CD4-positive, CD25-positive, alpha-beta regulatory T cell (primary cell): Measurements from ENCODE around the gene ASB3. TPM values are rescaled to one million over a fixed set of nuclear protein-coding genes. Genes with fewer than 3 reads are reported as not detected.

Experiments
- ATAC-seq, 2 donors: fragments of 150-1000 bp; cut with Tn5 transposase; one replicate each; pipeline ENCODE4 v1.10.0; 2021; ENCODE audit warnings: low read depth in 2 of 2, moderate number of reproducible peaks in 2 of 2, moderate library complexity in 1 of 2
- DNase-seq, 3 donors: peaks; one replicate each; pipeline versions ENCODE4 v3.0.0 to v3.0.0-alpha.2; 2012 to 2022; ENCODE audit warnings: mixed read lengths in 1 of 3
- H3K27ac ChIP-seq: one replicate; pipeline ENCODE4 v1.7.0; 2013; ENCODE audit warnings: mild to moderate bottlenecking, low read length; ENCODE audit not compliant: insufficient read depth, poor library complexity, severe bottlenecking
- H3K27me3 ChIP-seq: one replicate; pipeline ENCODE4 v1.7.0; 2013; ENCODE audit warnings: low read length; ENCODE audit not compliant: control insufficient read depth, insufficient read depth
- H3K36me3 ChIP-seq: one replicate; pipeline ENCODE4 v1.7.0; 2013; ENCODE audit warnings: mild to moderate bottlenecking, low read length, moderate library complexity; ENCODE audit not compliant: control insufficient read depth, insufficient read depth
- H3K4me1 ChIP-seq: 2 replicates; pipeline ENCODE4 v1.7.0; 2013; ENCODE audit warnings: mild to moderate bottlenecking, low read length; ENCODE audit not compliant: insufficient read depth, control insufficient read depth, poor library complexity, severe bottlenecking
- H3K4me3 ChIP-seq: one replicate; pipeline ENCODE4 v1.7.0; 2013; ENCODE audit warnings: low read depth, mild to moderate bottlenecking, low read length, moderate library complexity
- H3K9me3 ChIP-seq, 2 experiments: 1 replicate in 1 of 2; 2 replicates in 1 of 2; pipeline ENCODE4 v1.7.0; 2013; ENCODE audit warnings: low read length in 2 of 2, mild to moderate bottlenecking in 1 of 2, moderate library complexity in 1 of 2; ENCODE audit not compliant: control insufficient read depth in 2 of 2
- H3K27ac Mint-ChIP-seq, 3 donors: one replicate each; pipeline ENCODE4 v1.8.0; 2020 to 2022; ENCODE audit warnings: mild to moderate bottlenecking in 3 of 3, mixed read lengths in 3 of 3, moderate library complexity in 2 of 3
- H3K27me3 Mint-ChIP-seq: one replicate; pipeline ENCODE4 v1.8.0; 2022; ENCODE audit warnings: mild to moderate bottlenecking, mixed read lengths
- H3K36me3 Mint-ChIP-seq: one replicate; pipeline ENCODE4 v1.8.0; 2020; ENCODE audit warnings: mixed read lengths
- H3K4me1 Mint-ChIP-seq, 4 donors: one replicate each; pipeline ENCODE4 v1.8.0; 2020 to 2022; ENCODE audit warnings: mixed read lengths in 4 of 4, mild to moderate bottlenecking in 1 of 4
- H3K4me3 Mint-ChIP-seq, 4 donors: one replicate each; pipeline ENCODE4 v1.8.0; 2020 to 2022; ENCODE audit warnings: mild to moderate bottlenecking in 4 of 4, mixed read lengths in 4 of 4, moderate library complexity in 3 of 4
- H3K9me3 Mint-ChIP-seq, 7 donors: one replicate each; pipeline ENCODE4 v1.8.0; 2020 to 2022; ENCODE audit warnings: mixed read lengths in 7 of 7, mild to moderate bottlenecking in 3 of 7, moderate library complexity in 2 of 7
- polyA plus RNA-seq, 4 donors: library from polyadenylated mRNA; unstranded; fragments of 300-500 nt; fragmentation: Illumina TruSeq; gene quantifications; one replicate each; pipeline ENCODE4 v1.2.3, GENCODE V29; 2021
- total RNA-seq: library from RNA; stranded (reverse); gene quantifications from one replicate; pipeline ENCODE4 v1.2.3, GENCODE V29; 2022

The ASB3 gene
- total and polyA plus RNA-seq, 5 donors from 2014 or later = 15.8 to 38.7 (median 20.5) TPM

GRCh38 chr2:53811601-53812000, 24.8 kb upstream of the ASB3 start:
- Histone ChIP-seq H3K4me3 (no peak overlapping the region), H3K27me3 (no peaks in the 10 kb centered on the region), H3K27ac (no peak overlapping the region), H3K4me1 (no peaks in the 10 kb centered on the region), H3K9me3 (no peaks in the 10 kb centered on the region), H3K36me3 (peaks cover 88% of the 10 kb centered on the region)
- H3K27me3 Mint-ChIP-seq = no peaks in the 10 kb centered on the region
- peaks cover 0 to 7% (median 2%) of the 10 kb centered on the region in 4 donors for H3K4me1 Mint-ChIP-seq
- no peak overlapping the region for H3K4me3 Mint-ChIP-seq
- peaks cover 56% of the 10 kb centered on the region for H3K36me3 Mint-ChIP-seq
- ATAC-seq (no peak), DNase-seq (no peak)
- H3K9me3 Mint-ChIP-seq = no peaks in the 10 kb centered on the region
- no peak overlapping the region for H3K27ac Mint-ChIP-seq

- H3K9me3 ChIP-seq = no peaks in the 10 kb centered on the region
- H3K4me3 Mint-ChIP-seq = no peak overlapping the region
- H3K4me3 ChIP-seq = no peak overlapping the region
- H3K4me1 Mint-ChIP-seq = peaks cover 0 to 17% (median 4%) of the 10 kb centered on the region in 4 donors
- H3K36me3 ChIP-seq = peaks cover 68% of the 10 kb centered on the region
- no peaks in the 10 kb centered on the region for H3K4me1 ChIP-seq
- H3K27me3 Mint-ChIP-seq = no peaks in the 10 kb centered on the region
- peak overlapping the region in 1 of 3 donors; percentile 74 for H3K27ac Mint-ChIP-seq
- H3K36me3 Mint-ChIP-seq = peaks cover 31% of the 10 kb centered on the region
- ATAC-seq (no peak), DNase-seq (no peak)
- H3K27me3 ChIP-seq = no peaks in the 10 kb centered on the region
- H3K9me3 Mint-ChIP-seq = no peaks in the 10 kb centered on the region
- H3K27ac ChIP-seq = no peak overlapping the region
Measured at GRCh38 chr2:53802617-53803151, 15.9 kb upstream of the ASB3 start.

GRCh38 chr2:53801547-53801946, 14.8 kb upstream of the ASB3 start:
- H3K27ac Mint-ChIP-seq = no peak overlapping the region
- Histone ChIP-seq H3K4me1 (no peaks in the 10 kb centered on the region), H3K4me3 (no peak overlapping the region), H3K36me3 (peaks cover 69% of the 10 kb centered on the region), H3K9me3 (no peaks in the 10 kb centered on the region), H3K27me3 (no peaks in the 10 kb centered on the region), H3K27ac (no peak overlapping the region)
- H3K4me3 Mint-ChIP-seq = no peak overlapping the region
- peaks cover 0 to 10% (median 3%) of the 10 kb centered on the region in 4 donors for H3K4me1 Mint-ChIP-seq
- H3K9me3 Mint-ChIP-seq = no peaks in the 10 kb centered on the region
- ATAC-seq = no peak
- no peaks in the 10 kb centered on the region for H3K27me3 Mint-ChIP-seq
- peaks cover 24% of the 10 kb centered on the region for H3K36me3 Mint-ChIP-seq
- DNase-seq = no peak

GRCh38 chr2:53793821-53794220, 7.1 kb upstream of the ASB3 start:
- H3K4me1 ChIP-seq = peaks cover 3% of the 10 kb centered on the region
- Mint-ChIP-seq H3K4me3 (no peak overlapping the region), H3K27me3 (no peaks in the 10 kb centered on the region), H3K27ac (no peak overlapping the region), H3K36me3 (peaks cover 20% of the 10 kb centered on the region), H3K4me1 (peaks cover 13 to 19% (median 16%) of the 10 kb centered on the region in 4 donors), H3K9me3 (no peaks in the 10 kb centered on the region)
- H3K27ac ChIP-seq = no peak overlapping the region
- H3K9me3 ChIP-seq = no peaks in the 10 kb centered on the region
- H3K4me3 ChIP-seq = no peak overlapping the region
- no peak for DNase-seq
- H3K27me3 ChIP-seq = no peaks in the 10 kb centered on the region
- peaks cover 36% of the 10 kb centered on the region for H3K36me3 ChIP-seq
- no peak for ATAC-seq

GRCh38 chr2:53793261-53793660, 6.5 kb upstream of the ASB3 start:
- peaks cover 20% of the 10 kb centered on the region for H3K36me3 Mint-ChIP-seq
- peaks cover 7% of the 10 kb centered on the region for H3K4me1 ChIP-seq
- peaks cover 18 to 24% (median 22%) of the 10 kb centered on the region in 4 donors for H3K4me1 Mint-ChIP-seq
- H3K27ac ChIP-seq = no peak overlapping the region
- DNase-seq (no peak), ATAC-seq (no peak)
- peaks cover 33% of the 10 kb centered on the region for H3K36me3 ChIP-seq
- H3K27me3 ChIP-seq = no peaks in the 10 kb centered on the region
- no peaks in the 10 kb centered on the region for H3K27me3 Mint-ChIP-seq
- H3K9me3 ChIP-seq = no peaks in the 10 kb centered on the region
- no peak overlapping the region for H3K27ac Mint-ChIP-seq
- no peaks in the 10 kb centered on the region for H3K9me3 Mint-ChIP-seq
- H3K4me3 Mint-ChIP-seq = no peak overlapping the region
- no peak overlapping the region for H3K4me3 ChIP-seq

- DNase-seq (peak in 2 of 3 donors; percentile 11 to 21), ATAC-seq (no peak)
- no peaks in the 10 kb centered on the region for H3K27me3 ChIP-seq
- peaks cover 27 to 69% (median 52%) of the 10 kb centered on the region in 4 donors for H3K4me1 Mint-ChIP-seq
- peak overlapping the region; percentile 96 for H3K4me3 ChIP-seq
- no peaks in the 10 kb centered on the region for H3K9me3 ChIP-seq
- peaks cover 8% of the 10 kb centered on the region for H3K36me3 Mint-ChIP-seq
- no peaks in the 10 kb centered on the region for H3K27me3 Mint-ChIP-seq
- peaks cover 43% of the 10 kb centered on the region for H3K4me1 ChIP-seq
- peaks cover 2% of the 10 kb centered on the region for H3K36me3 ChIP-seq
- peak overlapping the region; percentile 76 for H3K27ac ChIP-seq
- H3K27ac Mint-ChIP-seq = peak overlapping the region; percentile 98 to 99 (median 99)
- H3K4me3 Mint-ChIP-seq = peak overlapping the region; percentile 95 to 99 (median 98)
- H3K9me3 Mint-ChIP-seq = peaks cover 0 to 2% (median 0%) of the 10 kb centered on the region in 7 donors
Measured at GRCh38 chr2:53787614-53788289, 999 bp upstream of the ASB3 start.

GRCh38 chr2:53786352-53786704, 425 bp downstream of the ASB3 start:
- Mint-ChIP-seq H3K9me3 (peaks cover 0 to 2% (median 0%) of the 10 kb centered on the region in 7 donors), H3K36me3 (peaks cover 15% of the 10 kb centered on the region), H3K27ac (peak overlapping the region; percentile 98 to 99 (median 98)), H3K4me1 (peaks cover 27 to 72% (median 52%) of the 10 kb centered on the region in 4 donors), H3K27me3 (no peaks in the 10 kb centered on the region), H3K4me3 (peak overlapping the region; percentile 95 to 99 (median 98))
- Histone ChIP-seq H3K27me3 (no peaks in the 10 kb centered on the region), H3K27ac (peak overlapping the region; percentile 76), H3K36me3 (peaks cover 8% of the 10 kb centered on the region), H3K4me3 (peak overlapping the region; percentile 100), H3K9me3 (no peaks in the 10 kb centered on the region), H3K4me1 (peaks cover 47% of the 10 kb centered on the region)
- peak in 2 of 3 donors; percentile 35 to 37 for DNase-seq
- ATAC-seq = peak; percentile 17 to 18
